HCT116 (cell line): ENCODE results near the gene RREB1. TPM values are rescaled to one million over a fixed set of nuclear protein-coding genes. Genes with fewer than 3 reads are reported as not detected.

Experiments
- ATAC-seq: fragments of 200-7000 bp; cut with Tn5 transposase; 2 replicates; pipeline ENCODE4 v1.9.1; 2020; ENCODE audit warnings: mild to moderate bottlenecking, moderate library complexity
- BruUV-seq: library from RNA; stranded (reverse); fragments of 400-500 nt; replicated peaks from 2 replicates; lab custom pipeline; 2021; lab: Mats Ljungman, UMichigan
- CTCF ChIA-PET: fragments of 300-600 bp; sonication (Branson Sonifier 250); formaldehyde crosslinking; loops from one replicate; lab custom pipeline; 2021; ENCODE audit warnings: antibody characterized with exemption; lab: Charles Lee
- POLR2A ChIA-PET: fragments of 300-600, 350-600 bp; sonication (Branson Sonifier 250); formaldehyde crosslinking; loops from one replicate; lab custom pipeline; 2021; ENCODE audit warnings: antibody characterized with exemption; lab: Charles Lee
- RAD21 ChIA-PET, 2 experiments: fragments of 300-600 bp; sonication (Branson Sonifier 250); formaldehyde crosslinking; loops; one replicate each; lab custom pipeline; 2023; ENCODE audit warnings: low total read pairs in 2 of 2; ENCODE audit not compliant: uncharacterized antibody in 2 of 2, unreplicated experiment in 2 of 2, low non-redundant PET in 1 of 2; lab: Charles Lee
- DNase-seq: peaks from one replicate; pipeline ENCODE4 v3.0.0-alpha.2; 2010; ENCODE audit warnings: low read depth, low spot score
- H2AFZ ChIP-seq: fragments of 200-600 bp; shearing (Covaris generic), sonication (generic); 2 replicates; pipeline ENCODE4 v1.6.1; 2017; ENCODE audit warnings: low read depth, mixed run types, mixed read lengths, antibody characterized with exemption, low read length; ENCODE audit not compliant: poor library complexity, severe bottlenecking
- H3K27ac ChIP-seq: 2 replicates; pipeline ENCODE4 v1.5.1; 2012; ENCODE audit warnings: low read depth, low read length
- H3K27me3 ChIP-seq: fragments of 200-600 bp; sonication (generic); 2 replicates; pipeline ENCODE4 v1.6.1; 2016; ENCODE audit warnings: mixed run types, low read length, mixed read lengths; ENCODE audit not compliant: insufficient read depth
- H3K36me3 ChIP-seq, 2 experiments: fragments of 200-500 bp in 1 of 2; fragments of 200-600 bp in 1 of 2; sonication (Bioruptor generic) in 1 of 2; sonication (generic) in 1 of 2; 2 replicates each; pipeline versions ENCODE4 v1.5.1 to v1.6.1; 2014 to 2016; ENCODE audit warnings: low read length in 2 of 2, inconsistent platforms in 1 of 2, mixed read lengths in 1 of 2, mixed run types in 1 of 2; ENCODE audit not compliant: insufficient read depth in 2 of 2, control insufficient read depth in 1 of 2
- H3K4me1 ChIP-seq, 2 experiments: fragments of 200-600 bp in 1 of 2; sonication (generic) in 1 of 2; 2 replicates each; pipeline versions ENCODE4 v1.5.1 to v1.6.1; 2012 to 2017; ENCODE audit warnings: low read length in 2 of 2, inconsistent platforms in 1 of 2, mild to moderate bottlenecking in 1 of 2, mixed read lengths in 1 of 2, mixed run types in 1 of 2, moderate library complexity in 1 of 2; ENCODE audit not compliant: insufficient read depth in 2 of 2, control insufficient read depth in 1 of 2
- H3K4me2 ChIP-seq: fragments of 200-600 bp; sonication (generic); 2 replicates; pipeline ENCODE4 v1.6.1; 2017; ENCODE audit warnings: mixed run types, low read length, mixed read lengths
- H3K4me3 ChIP-seq, 2 experiments: fragments of 200-600 bp in 1 of 2; sonication (generic) in 1 of 2; replicated peaks in 1 of 2; 2 replicates each; pipeline ENCODE4 v1.5.1; 2011 to 2016; ENCODE audit warnings: low read length in 2 of 2, control low read depth in 1 of 2, low read depth in 1 of 2, mild to moderate bottlenecking in 1 of 2, mixed read lengths in 1 of 2, mixed run types in 1 of 2
- H3K79me2 ChIP-seq: fragments of 200-600 bp; sonication (generic); 2 replicates; pipeline ENCODE4 v1.6.1; 2017; ENCODE audit warnings: mild to moderate bottlenecking, mixed run types, low read length, moderate library complexity, mixed read lengths; ENCODE audit not compliant: insufficient read depth
- H3K9ac ChIP-seq: fragments of 200-600 bp; sonication (generic); 2 replicates; pipeline ENCODE4 v1.6.1; 2016; ENCODE audit warnings: low read length, mixed read lengths
- H3K9me2 ChIP-seq: fragments of 200-600 bp; sonication (generic), shearing (Covaris generic); 2 replicates; pipeline ENCODE4 v1.6.1; 2017; ENCODE audit warnings: mixed run types, mild to moderate bottlenecking, moderate library complexity; ENCODE audit not compliant: insufficient read depth
- H3K9me3 ChIP-seq, 2 experiments: fragments of 200-500 bp in 1 of 2; fragments of 200-600 bp in 1 of 2; sonication (Bioruptor generic) in 1 of 2; sonication (generic) in 1 of 2; 2 replicates each; pipeline ENCODE4 v1.6.1; 2014 to 2017; ENCODE audit warnings: low read length in 2 of 2, mixed read lengths in 2 of 2, inconsistent platforms in 1 of 2, low read depth in 1 of 2, mild to moderate bottlenecking in 1 of 2, mixed run types in 1 of 2, moderate library complexity in 1 of 2; ENCODE audit not compliant: control insufficient read depth in 1 of 2, insufficient read depth in 1 of 2
- H4K20me1 ChIP-seq: fragments of 200-600 bp; sonication (generic), shearing (Covaris generic); 2 replicates; pipeline ENCODE4 v1.6.1; 2017; ENCODE audit warnings: mixed run types, mild to moderate bottlenecking, moderate library complexity; ENCODE audit not compliant: insufficient read depth
- ATF3 ChIP-seq: IDR thresholded peaks from 2 replicates; pipeline ENCODE4 v1.6.1; 2012
- CTCF ChIP-seq, 3 experiments: fragments of 200-600 bp in 1 of 3; sonication (generic) in 1 of 3; IDR thresholded peaks in 2 of 3; conservative IDR thresholded peaks in 1 of 3; 2 replicates each; pipeline ENCODE4 v1.5.1; 2012 to 2017; ENCODE audit warnings: low read depth in 2 of 3, low read length in 2 of 3, antibody characterized with exemption in 1 of 3, borderline replicate concordance in 1 of 3, control low read depth in 1 of 3, mild to moderate bottlenecking in 1 of 3, mixed read lengths in 1 of 3, mixed run types in 1 of 3, moderate library complexity in 1 of 3; ENCODE audit not compliant: insufficient read depth in 1 of 3
- ELF1 ChIP-seq: IDR thresholded peaks from 2 replicates; pipeline ENCODE4 v1.6.1; 2012; ENCODE audit warnings: low read depth, borderline replicate concordance
- EZH2 ChIP-seq: fragments of 200-600 bp; sonication (generic); IDR thresholded peaks from 2 replicates; pipeline ENCODE4 v1.6.1; 2017; ENCODE audit warnings: antibody characterized with exemption, mixed run types
- MAX ChIP-seq: IDR thresholded peaks from 2 replicates; pipeline ENCODE4 v1.6.1; 2012
- POLR2A ChIP-seq: IDR thresholded peaks from 2 replicates; pipeline ENCODE4 v1.7.0; 2011; ENCODE audit warnings: borderline replicate concordance; ENCODE audit not compliant: insufficient read depth, insufficient read length; ENCODE audit errors: extremely low read depth
- POLR2AphosphoS5 ChIP-seq: IDR thresholded peaks from 2 replicates; pipeline ENCODE4 v1.6.1; 2011; ENCODE audit warnings: mild to moderate bottlenecking, low read depth, low read length, moderate library complexity
- RAD21 ChIP-seq: IDR thresholded peaks from 2 replicates; pipeline ENCODE4 v1.6.1; 2012; ENCODE audit warnings: low read depth, mild to moderate bottlenecking
- REST ChIP-seq: IDR thresholded peaks from 2 replicates; pipeline ENCODE4 v1.6.1; 2012; ENCODE audit warnings: low read depth
- SIN3A ChIP-seq: IDR thresholded peaks from 2 replicates; pipeline ENCODE4 v1.6.1; 2012; ENCODE audit warnings: low read depth
- SRF ChIP-seq: IDR thresholded peaks from 2 replicates; pipeline ENCODE4 v1.6.1; 2012; ENCODE audit warnings: low read depth
- YY1 ChIP-seq: IDR thresholded peaks from 2 replicates; pipeline ENCODE4 v1.6.1; 2011; ENCODE audit warnings: low read length, low read depth, moderate library complexity, mild to moderate bottlenecking; ENCODE audit not compliant: insufficient replicate concordance; ENCODE audit errors: extremely low read depth
- ZFX ChIP-seq: fragments of 450-650 bp; IDR thresholded peaks from 2 replicates; pipeline ENCODE4 v1.6.1; 2017
- ZNF274 ChIP-seq: fragments of 200-500 bp; sonication (Bioruptor generic); IDR thresholded peaks from 2 replicates; pipeline ENCODE4 v1.6.1; 2014; ENCODE audit warnings: mild to moderate bottlenecking, low read depth, low read length, inconsistent platforms
- intact Hi-C: fragments of 100-400 bp; cut with micrococcal nuclease; formaldehyde crosslinking; loops from 2 replicates; pipeline ENCODE4 v1.10.0; 2022
- total RNA-seq: library from RNA; stranded (reverse); gene quantifications from one replicate; pipeline ENCODE4 v1.2.1, GENCODE V29; 2021; ENCODE audit not compliant: unreplicated experiment

RREB1 gene
- total RNA-seq, 1 experiment from 2014 or later: 47.9 TPM

GRCh38 chr6:7142228-7142801 is 34.6 kb downstream of the RREB1 start (continued):
- no peak for TF ChIP-seq REST
- no peak for TF ChIP-seq ZFX
- TF ChIP-seq ELF1: no peak
- TF ChIP-seq RAD21: no peak
- no peak for TF ChIP-seq POLR2AphosphoS5
- TF ChIP-seq SIN3A: no peak
- no peak for TF ChIP-seq ATF3
- TF ChIP-seq EZH2: no peak

GRCh38 chr6:7142918-7143475 is 35.2 kb downstream of the RREB1 start:
- intact Hi-C loops: no loop called here
- Histone ChIP-seq H3K4me1 (peaks cover 26 to 66% of the 10 kb centered on the region in 2 experiments; a peak in 3 of 4 replicates), H3K36me3 (no peaks in the 10 kb centered on the region), H3K4me2 (no peak overlapping the region), H3K9me2 (no peaks in the 10 kb centered on the region), H3K27me3 (no peaks in the 10 kb centered on the region), H3K9ac (no peak overlapping the region), H3K79me2 (peaks cover 92% of the 10 kb centered on the region), H4K20me1 (no peaks in the 10 kb centered on the region), H2AFZ (no peak overlapping the region), H3K9me3 (no peaks in the 10 kb centered on the region), H3K27ac (no peak overlapping the region), H3K4me3 (no peak overlapping the region)
- no peak for ATAC-seq
- RAD21 ChIA-PET: no interaction called here
- TF ChIP-seq SRF: no peak
- TF ChIP-seq MAX: no peak
- no peak for TF ChIP-seq YY1
- no peak for TF ChIP-seq RAD21
- no peak for TF ChIP-seq POLR2A
- no peak for TF ChIP-seq REST
- no peak for TF ChIP-seq CTCF (IDR thresholded peaks at IDR 0.05 in 2 of 3, conservative IDR thresholded peaks at IDR 0.05 in 1 of 3; ENCODE audit: borderline replicate concordance in 1 of 3, insufficient read depth in 1 of 3, low read depth in 2 of 3, low read length in 2 of 3)
- no peak for TF ChIP-seq ZNF274
- POLR2A ChIA-PET: no interaction called here
- CTCF ChIA-PET: no interaction called here
- no peak for DNase-seq
- BruUV-seq: no TSS peak
